GM12801 (cell line): ENCODE measurements around the gene POLR2I.

Source experiments
- TF ChIP-seq, protein P1 (sequence below): IDR thresholded peaks from one replicate; pipeline ENCODE4 v1.5.1; 2011; ENCODE audit warnings: control low read depth; ENCODE audit not compliant: insufficient read length; ENCODE audit errors: extremely low read depth

Gene POLR2I

DNA sequence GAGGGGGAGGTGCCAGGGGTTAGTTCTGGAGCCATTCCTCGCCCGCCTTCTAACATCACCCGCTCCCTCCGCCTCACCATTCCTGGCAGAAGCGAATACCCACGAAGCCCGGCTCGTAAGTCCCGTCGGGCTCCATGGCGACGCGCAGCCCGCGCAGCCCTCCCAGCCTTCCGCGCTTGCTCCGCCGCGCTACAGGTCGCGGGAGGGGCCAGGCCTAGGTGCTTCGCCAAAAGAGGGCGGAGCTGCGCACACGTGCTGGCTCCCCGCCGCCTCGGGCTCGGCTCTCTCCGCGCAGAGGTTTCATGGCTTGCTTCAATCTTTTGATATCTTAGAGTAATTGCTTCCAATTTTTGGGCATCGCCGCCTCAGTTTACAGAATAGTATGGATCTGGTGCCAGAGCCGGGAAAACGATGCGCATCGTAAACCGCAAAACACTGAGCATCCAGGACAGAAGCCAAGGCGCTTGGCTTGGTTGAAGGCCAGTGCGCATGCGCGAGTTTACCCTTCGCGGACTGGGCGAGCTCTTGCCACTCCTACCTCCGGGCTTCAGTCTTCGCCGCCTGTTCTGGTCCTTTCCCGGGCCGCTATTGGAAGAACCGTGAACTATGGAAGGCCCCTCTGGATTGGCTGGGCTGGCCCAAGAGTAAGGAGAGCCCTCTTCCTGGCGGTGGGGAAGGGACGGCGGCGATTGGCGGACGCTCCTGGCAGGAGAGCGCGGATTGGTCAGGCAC, at the start of gene POLR2I:
TSS of gene POLR2I (minus strand) at position 155 of the 732 bp plus-strand sequence. CDS start at position 136, 19 bp downstream.
- TF ChIP-seq, protein P1, sequence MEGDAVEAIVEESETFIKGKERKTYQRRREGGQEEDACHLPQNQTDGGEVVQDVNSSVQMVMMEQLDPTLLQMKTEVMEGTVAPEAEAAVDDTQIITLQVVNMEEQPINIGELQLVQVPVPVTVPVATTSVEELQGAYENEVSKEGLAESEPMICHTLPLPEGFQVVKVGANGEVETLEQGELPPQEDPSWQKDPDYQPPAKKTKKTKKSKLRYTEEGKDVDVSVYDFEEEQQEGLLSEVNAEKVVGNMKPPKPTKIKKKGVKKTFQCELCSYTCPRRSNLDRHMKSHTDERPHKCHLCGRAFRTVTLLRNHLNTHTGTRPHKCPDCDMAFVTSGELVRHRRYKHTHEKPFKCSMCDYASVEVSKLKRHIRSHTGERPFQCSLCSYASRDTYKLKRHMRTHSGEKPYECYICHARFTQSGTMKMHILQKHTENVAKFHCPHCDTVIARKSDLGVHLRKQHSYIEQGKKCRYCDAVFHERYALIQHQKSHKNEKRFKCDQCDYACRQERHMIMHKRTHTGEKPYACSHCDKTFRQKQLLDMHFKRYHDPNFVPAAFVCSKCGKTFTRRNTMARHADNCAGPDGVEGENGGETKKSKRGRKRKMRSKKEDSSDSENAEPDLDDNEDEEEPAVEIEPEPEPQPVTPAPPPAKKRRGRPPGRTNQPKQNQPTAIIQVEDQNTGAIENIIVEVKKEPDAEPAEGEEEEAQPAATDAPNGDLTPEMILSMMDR: no peak

DNA sequence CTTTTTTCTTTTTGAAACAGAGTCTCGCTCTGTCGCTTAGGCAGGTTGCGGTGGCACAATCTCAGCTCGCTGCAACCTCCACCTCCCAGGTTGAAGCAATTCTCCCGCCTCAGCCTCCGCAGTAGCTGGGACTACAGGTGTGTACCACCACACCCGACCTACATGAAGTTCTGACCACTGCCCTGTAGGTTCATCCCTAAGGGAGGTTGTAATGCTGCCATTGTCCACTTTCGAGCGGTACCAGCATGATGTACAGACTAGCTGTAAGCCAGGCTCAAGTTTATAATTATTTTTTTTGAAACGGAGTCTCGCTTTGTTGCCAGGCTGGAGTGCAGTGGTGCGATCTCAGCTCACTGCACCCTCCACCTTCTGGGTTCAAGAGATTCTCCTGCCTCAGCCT, 49.1 kb upstream of the POLR2I start:
- TF ChIP-seq, protein P1: no peak

GRCh38 chr19:36160821-36161596, 46.3 kb upstream of the POLR2I start:
- TF ChIP-seq, protein P1: no peak

DNA sequence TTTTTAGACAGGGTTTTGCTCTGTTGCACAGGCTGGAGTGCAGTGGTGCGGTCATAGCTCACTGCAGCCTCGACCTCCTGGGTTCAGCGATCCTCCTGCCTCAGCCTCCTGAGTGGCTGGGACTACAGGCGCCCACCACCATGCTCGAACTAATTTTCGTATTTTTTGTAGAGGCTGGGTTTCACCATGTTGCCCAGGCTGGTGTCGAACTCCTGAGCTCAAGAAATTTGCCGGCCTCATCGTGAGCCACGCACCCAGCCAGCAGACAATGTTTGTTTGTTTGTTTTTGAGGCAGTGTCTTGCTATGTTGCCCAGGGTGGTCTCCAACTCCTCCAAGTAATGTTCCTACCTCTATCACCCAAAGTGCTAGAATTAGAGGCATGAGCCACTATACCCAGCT, 38.5 kb upstream of the POLR2I start:
- TF ChIP-seq, protein P1: no peak

DNA sequence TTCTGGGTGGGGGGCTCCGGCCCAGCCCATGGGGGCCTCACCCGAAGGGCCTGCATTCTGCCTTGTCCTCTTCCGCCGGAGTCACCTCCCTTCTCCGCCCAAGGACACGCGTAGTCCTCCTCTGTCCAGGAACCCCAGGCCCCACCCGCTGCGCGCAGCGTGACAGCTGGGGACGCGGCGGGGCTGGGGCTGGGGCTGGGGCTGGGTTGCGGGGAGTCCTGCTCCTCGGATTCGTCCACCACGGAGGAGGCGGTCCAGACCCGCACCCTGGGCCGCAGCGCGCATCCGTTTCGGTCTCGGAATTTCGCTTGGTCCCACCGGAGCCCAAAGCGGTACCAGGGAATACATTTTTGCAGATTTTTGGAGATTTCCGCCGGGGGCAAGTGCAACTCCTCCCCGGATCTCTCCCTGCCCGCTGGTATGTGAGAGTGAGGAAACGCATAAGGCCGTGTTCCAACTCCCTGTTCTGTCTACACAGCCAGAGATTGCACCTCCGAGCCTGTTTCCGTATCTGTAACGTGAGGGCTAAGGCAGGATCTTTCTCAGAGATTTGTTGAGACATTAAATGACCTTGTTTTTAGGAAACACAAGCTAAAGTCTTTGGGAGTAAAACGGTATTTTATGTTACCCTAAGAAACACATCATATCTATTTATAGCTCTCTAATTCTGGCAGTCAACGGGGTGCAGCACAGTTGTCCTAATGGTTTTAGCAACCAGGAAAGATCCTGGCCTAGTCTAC, 37.8 kb upstream of the POLR2I start, which contains the start of gene COX7A1:
TSS of gene COX7A1 (minus strand) at position 96 of the 740 bp plus-strand sequence. CDS start at position 56, 40 bp downstream.
- TF ChIP-seq, protein P1: no peak

- TF ChIP-seq, protein P1: no peak
These were observed 37.3 kb upstream of the POLR2I start for GRCh38 chr19:36152019-36152351.
